ENCODE results near the gene PDGFD. TPM values are rescaled to one million over a fixed set of nuclear protein-coding genes. Genes with fewer than 3 reads are reported as not detected.

The PDGFD gene
- total RNA-seq, 1 donor from 2014 or later, result 10.9 TPM

DNA sequence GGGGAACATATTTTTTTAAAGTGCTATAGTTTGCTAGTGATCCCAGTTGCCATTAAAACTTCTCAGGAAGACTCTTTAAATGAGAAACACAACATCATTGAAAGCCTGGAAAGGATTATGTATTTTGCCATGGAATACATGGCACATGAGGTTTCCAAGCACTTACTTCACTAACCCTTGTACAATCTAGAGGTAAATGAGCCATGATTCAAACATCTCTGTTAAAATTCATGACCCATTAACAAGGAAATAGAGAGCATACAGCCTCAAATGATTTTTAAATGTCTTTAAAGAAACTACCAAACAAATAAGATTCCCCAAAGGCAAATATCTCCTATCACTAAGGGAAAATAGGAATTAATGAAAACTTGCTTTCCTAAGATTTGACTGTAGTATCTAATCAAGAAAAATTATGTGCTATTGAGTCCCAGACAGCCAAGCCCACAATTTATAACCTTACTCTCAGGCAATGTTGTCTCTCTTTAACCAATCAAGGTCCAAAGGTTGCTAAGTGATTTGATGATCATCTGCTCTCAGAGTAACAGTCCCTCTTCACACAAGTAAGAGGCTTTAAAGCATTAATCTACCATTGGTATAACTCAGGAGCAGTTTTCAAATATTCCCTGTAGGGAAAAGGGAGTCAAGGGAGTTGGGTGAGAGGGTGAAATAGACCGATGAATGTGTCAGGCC is 219.6 kb downstream of the PDGFD start:
- intact Hi-C loops (cut with micrococcal nuclease), result no loop called here
- DNase-seq, result no peak
- Histone ChIP-seq H3K4me3 (no peak overlapping the region), H3K4me1 (peaks cover 14% of the 10 kb centered on the region), H3K36me3 (peaks cover 6% of the 10 kb centered on the region), H3K9me3 (replicated peaks) (no peaks in the 10 kb centered on the region), H3K27ac (replicated peaks) (no peak overlapping the region), H3K27me3 (ENCODE audit: low read depth) (no peaks in the 10 kb centered on the region)
- TF ChIP-seq CTCF (IDR thresholded peaks at IDR 0.05; ENCODE audit: borderline replicate concordance), result no peak

DNA sequence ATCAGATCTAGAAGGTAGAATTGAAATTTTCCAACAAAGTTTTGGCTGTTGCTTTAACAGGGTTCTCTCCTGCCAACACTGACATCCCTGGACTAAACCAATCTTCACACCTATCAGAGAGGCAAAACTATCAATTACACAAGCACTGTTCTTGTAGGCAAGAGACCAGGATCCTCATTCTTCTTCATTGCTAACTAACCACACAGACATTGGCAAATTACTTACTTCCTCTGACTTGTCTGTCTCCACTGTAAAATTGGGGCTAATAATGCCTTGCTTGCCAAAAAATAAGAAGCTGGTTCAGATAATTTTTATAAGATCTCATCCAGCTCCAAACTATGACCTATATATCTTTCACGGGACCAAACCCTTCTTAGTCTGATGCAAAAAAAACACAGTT is 221.3 kb downstream of the PDGFD start:
- intact Hi-C loops (cut with micrococcal nuclease), result no loop called here
- Histone ChIP-seq H3K9me3 (replicated peaks) (no peaks in the 10 kb centered on the region), H3K4me1 (peaks cover 6% of the 10 kb centered on the region), H3K36me3 (peaks cover 6% of the 10 kb centered on the region), H3K27me3 (ENCODE audit: low read depth) (no peaks in the 10 kb centered on the region), H3K4me3 (no peak overlapping the region), H3K27ac (replicated peaks) (no peak overlapping the region)
- no peak for DNase-seq
- no peak for TF ChIP-seq CTCF (IDR thresholded peaks at IDR 0.05; ENCODE audit: borderline replicate concordance)

- Histone ChIP-seq H3K36me3 (peaks cover 6% of the 10 kb centered on the region), H3K4me1 (no peaks in the 10 kb centered on the region), H3K9me3 (replicated peaks) (no peaks in the 10 kb centered on the region), H3K27me3 (ENCODE audit: low read depth) (no peaks in the 10 kb centered on the region), H3K27ac (replicated peaks) (no peak overlapping the region), H3K4me3 (no peak overlapping the region)
- no peak for TF ChIP-seq CTCF (IDR thresholded peaks at IDR 0.05; ENCODE audit: borderline replicate concordance)
- DNase-seq, result no peak
- intact Hi-C loops (cut with micrococcal nuclease), result no loop called here
Observed at GRCh38 chr11:103940551-103940950, 223.4 kb downstream of the PDGFD start.

DNA sequence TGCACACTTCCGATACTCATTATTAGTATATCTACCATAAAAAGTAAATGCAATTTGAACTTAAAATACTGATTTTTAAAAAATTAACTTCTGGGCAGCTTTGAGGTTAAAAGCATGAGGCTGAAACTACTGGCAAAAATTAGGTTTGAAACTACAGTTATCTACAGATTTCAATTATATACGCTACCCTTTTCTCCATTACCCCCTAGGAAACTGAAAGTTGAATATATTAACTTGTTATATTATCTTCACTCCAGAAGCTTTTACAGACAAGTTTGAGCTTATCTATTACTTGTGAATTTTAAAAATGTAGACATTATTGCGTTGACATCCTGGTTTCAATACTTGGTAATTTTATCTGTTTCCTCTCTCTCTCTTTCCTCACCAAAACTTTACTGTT is 224.3 kb downstream of the PDGFD start:
- H3K9me3 ChIP-seq (replicated peaks), result no peaks in the 10 kb centered on the region
- no peak for TF ChIP-seq CTCF (IDR thresholded peaks at IDR 0.05; ENCODE audit: borderline replicate concordance)
- H3K27me3 ChIP-seq (ENCODE audit: low read depth), result no peaks in the 10 kb centered on the region
- H3K4me1 ChIP-seq, result no peaks in the 10 kb centered on the region
- H3K27ac ChIP-seq (replicated peaks), result no peak overlapping the region
- no peak for DNase-seq
- intact Hi-C loops (cut with micrococcal nuclease), result no loop called here
- peaks cover 6% of the 10 kb centered on the region for H3K36me3 ChIP-seq
- H3K4me3 ChIP-seq, result no peak overlapping the region

GRCh38 chr11:103936059-103936458 is 227.9 kb downstream of the PDGFD start:
- Histone ChIP-seq H3K27ac (replicated peaks) (no peak overlapping the region), H3K4me1 (no peaks in the 10 kb centered on the region)
- intact Hi-C loops (cut with micrococcal nuclease), result no loop called here

More at GRCh38 chr11:103936059-103936458, 227.9 kb downstream of the PDGFD start:
- H3K27me3 ChIP-seq (ENCODE audit: low read depth), result no peaks in the 10 kb centered on the region
- H3K9me3 ChIP-seq (replicated peaks), result no peaks in the 10 kb centered on the region
- no peak for TF ChIP-seq CTCF (IDR thresholded peaks at IDR 0.05; ENCODE audit: borderline replicate concordance)
- no peak overlapping the region for H3K4me3 ChIP-seq
- H3K36me3 ChIP-seq, result no peaks in the 10 kb centered on the region
- no peak for DNase-seq
